GM13977 (cell line): ENCODE measurements around the gene GNPAT.

ENCODE experiments used
- DNase-seq: peaks from one replicate; pipeline ENCODE4 v3.0.0; 2012; ENCODE audit warnings: low spot score
- in situ Hi-C: fragments of 300-500 bp; cut with MboI; formaldehyde crosslinking; loops from one replicate; pipeline ENCODE4 v1.12.0; 2022; ENCODE audit warnings: low sequenced_read_pairs, low pct_unique_long_range_greater_than_20kb, mixed read lengths, inconsistent platforms; ENCODE audit not compliant: unreplicated experiment
- TF ChIP-seq, protein P1 (sequence below): IDR thresholded peaks from 2 replicates; pipeline ENCODE4 v1.5.1; 2012; ENCODE audit warnings: mild to moderate bottlenecking, control low read depth; ENCODE audit not compliant: insufficient read depth; ENCODE audit errors: extremely low read depth, missing control alignments

GNPAT gene

GRCh38 chr1:231284441-231284840 is 43.4 kb downstream of the GNPAT start:
- DNase-seq, result no peak
- in situ Hi-C loops, result no loop called here
- TF ChIP-seq, protein P1, sequence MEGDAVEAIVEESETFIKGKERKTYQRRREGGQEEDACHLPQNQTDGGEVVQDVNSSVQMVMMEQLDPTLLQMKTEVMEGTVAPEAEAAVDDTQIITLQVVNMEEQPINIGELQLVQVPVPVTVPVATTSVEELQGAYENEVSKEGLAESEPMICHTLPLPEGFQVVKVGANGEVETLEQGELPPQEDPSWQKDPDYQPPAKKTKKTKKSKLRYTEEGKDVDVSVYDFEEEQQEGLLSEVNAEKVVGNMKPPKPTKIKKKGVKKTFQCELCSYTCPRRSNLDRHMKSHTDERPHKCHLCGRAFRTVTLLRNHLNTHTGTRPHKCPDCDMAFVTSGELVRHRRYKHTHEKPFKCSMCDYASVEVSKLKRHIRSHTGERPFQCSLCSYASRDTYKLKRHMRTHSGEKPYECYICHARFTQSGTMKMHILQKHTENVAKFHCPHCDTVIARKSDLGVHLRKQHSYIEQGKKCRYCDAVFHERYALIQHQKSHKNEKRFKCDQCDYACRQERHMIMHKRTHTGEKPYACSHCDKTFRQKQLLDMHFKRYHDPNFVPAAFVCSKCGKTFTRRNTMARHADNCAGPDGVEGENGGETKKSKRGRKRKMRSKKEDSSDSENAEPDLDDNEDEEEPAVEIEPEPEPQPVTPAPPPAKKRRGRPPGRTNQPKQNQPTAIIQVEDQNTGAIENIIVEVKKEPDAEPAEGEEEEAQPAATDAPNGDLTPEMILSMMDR, result no peak

GRCh38 chr1:231286603-231287002 is 45.6 kb downstream of the GNPAT start:
- in situ Hi-C loops, result no loop called here
- TF ChIP-seq, protein P1, result no peak

DNA sequence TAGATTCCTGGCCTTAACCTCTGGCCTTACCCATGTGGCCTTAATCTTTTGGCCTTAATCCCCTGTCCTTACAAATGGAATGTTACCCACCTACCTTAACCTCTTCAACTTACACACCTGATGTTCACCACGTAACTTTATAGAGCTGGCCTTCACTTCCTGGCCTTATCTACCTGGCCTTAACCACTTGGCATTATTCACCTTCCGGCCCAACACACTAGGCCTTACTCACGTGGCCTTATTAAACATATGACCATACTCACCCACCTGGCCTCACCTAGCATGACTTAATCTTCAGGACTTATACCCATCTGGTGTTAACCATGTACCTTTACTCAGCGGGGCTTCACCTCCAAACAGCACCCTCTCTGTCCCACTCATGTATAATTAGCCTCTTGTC is 54.9 kb downstream of the GNPAT start:
- TF ChIP-seq, protein P1, result no peak
- in situ Hi-C loops, result no loop called here
- no peak for DNase-seq

More at GRCh38 chr1:231286603-231287002, 45.6 kb downstream of the GNPAT start:
- no peak for DNase-seq

DNA sequence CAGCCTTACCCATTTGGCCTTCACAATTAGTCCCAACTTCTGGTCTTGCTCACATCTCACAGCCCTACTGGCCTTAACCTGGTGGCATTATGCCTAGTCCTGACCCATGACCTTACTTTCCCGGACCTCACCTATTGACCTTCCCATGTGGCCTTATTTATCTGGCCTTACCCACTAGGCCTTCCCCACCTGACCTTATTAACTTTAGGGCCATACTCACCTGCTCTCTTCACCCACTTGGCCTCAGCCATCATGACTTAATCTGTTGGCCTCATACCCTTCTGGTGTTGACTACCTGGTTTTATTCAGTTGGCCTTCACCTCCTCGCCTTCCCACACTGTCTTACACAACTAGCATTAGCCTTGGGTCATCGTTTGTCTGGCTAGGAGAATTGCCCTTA is 61.0 kb downstream of the GNPAT start:
- in situ Hi-C loops, result no loop called here
- TF ChIP-seq, protein P1, result no peak
- DNase-seq, result no peak

GRCh38 chr1:231310391-231310934 is 69.5 kb downstream of the GNPAT start:
- no peak for DNase-seq
- in situ Hi-C loops, result no loop called here
- TF ChIP-seq, protein P1, result no peak

GRCh38 chr1:231311720-231312431 is 70.9 kb downstream of the GNPAT start:
- TF ChIP-seq, protein P1, result no peak
- DNase-seq, result no peak
- in situ Hi-C loops, result no loop called here

DNA sequence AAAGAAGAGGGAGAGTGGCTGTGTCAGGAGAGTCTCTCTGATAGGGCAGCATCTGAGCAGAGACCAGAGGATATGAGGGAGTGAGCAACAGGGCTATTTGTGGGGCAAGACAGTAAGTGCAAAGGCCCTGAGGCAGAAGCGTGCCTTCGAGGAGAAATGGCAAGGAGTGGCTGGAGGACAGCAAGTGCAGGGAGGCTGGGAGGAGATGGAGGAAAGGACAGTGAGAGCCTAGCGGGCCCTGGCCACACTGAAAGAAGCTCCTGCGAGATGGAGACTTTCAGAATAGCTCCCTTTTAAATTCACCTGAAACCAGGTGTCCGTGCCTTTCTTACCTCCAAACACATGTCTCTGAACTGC is 71.4 kb downstream of the GNPAT start:
- no peak for DNase-seq
- TF ChIP-seq, protein P1, result no peak
- in situ Hi-C loops, result no loop called here
